Smooth muscle cell of trachea (primary cell): ENCODE measurements around the gene SERPINA3. TPM values are rescaled to one million over a fixed set of nuclear protein-coding genes. Genes with fewer than 3 reads are reported as not detected.

Experiments
- total RNA-seq: library from RNA; depleted of rRNA; stranded (reverse); fragments of >200 nt; gene quantifications from 2 replicates; pipeline ENCODE4 v1.2.1, GENCODE V29; 2014

The SERPINA3 gene
- 0.15 and 3.5 TPM in 2 replicates for total RNA-seq

GRCh38 chr14:94612174-94612573, at the start of gene SERPINA3:
TSS of gene SERPINA3 (plus strand) at chr14:94612391. CDS start at chr14:94614442, 2,051 bp downstream.

GRCh38 chr14:94581127-94581999, 30.8 kb upstream of the SERPINA3 start, which contains the start of gene SERPINA5:
TSS of gene SERPINA5 (plus strand) at chr14:94581426. CDS start at chr14:94587363, 5,937 bp downstream.

Other genes starting within 250 kb of the SERPINA3 start
- gene SERPINA2, start 245.7 kb upstream of the SERPINA3 start, total RNA-seq = not detected in 2 replicates
- under 0.01 TPM in 1 of 2 replicates, not detected in the other for gene SERPINA1, start 223.8 kb upstream of the SERPINA3 start, total RNA-seq
- not detected in 2 replicates for gene SERPINA11, start 159.6 kb upstream of the SERPINA3 start, total RNA-seq
- 0.50 TPM in 1 of 2 replicates, not detected in the other for gene SERPINA9, start 136.2 kb upstream of the SERPINA3 start, total RNA-seq
- gene SERPINA12, start 102.9 kb upstream of the SERPINA3 start, total RNA-seq = not detected in 2 replicates
- not detected in 2 replicates for gene SERPINA4, start 50.9 kb upstream of the SERPINA3 start, total RNA-seq
- 0.17 TPM in 1 of 2 replicates, not detected in the other for gene SERPINA5, start 31.0 kb upstream of the SERPINA3 start, total RNA-seq
- 0.33 TPM in 1 of 2 replicates, not detected in the other for gene GSC, start 157.7 kb downstream of the SERPINA3 start, total RNA-seq